Chondrocyte (in vitro differentiated cells): ENCODE results near the gene BICDL2. TPM values are rescaled to one million over a fixed set of nuclear protein-coding genes. Genes with fewer than 3 reads are reported as not detected.

Experiments
- DNase-seq: peaks from one replicate; pipeline ENCODE4 v3.0.0; 2021; ENCODE audit warnings: mixed read lengths, low spot score
- H3K27ac Mint-ChIP-seq: one replicate; pipeline ENCODE4 v1.8.0; 2021; ENCODE audit warnings: mild to moderate bottlenecking, moderate library complexity, mixed read lengths; ENCODE audit not compliant: unreplicated experiment
- H3K27me3 Mint-ChIP-seq: 2 replicates; pipeline ENCODE4 v1.8.0; 2021; ENCODE audit warnings: low read depth, mixed read lengths
- H3K36me3 Mint-ChIP-seq: 2 replicates; pipeline ENCODE4 v1.8.0; 2021; ENCODE audit warnings: low read depth, mixed read lengths
- H3K4me1 Mint-ChIP-seq: 2 replicates; pipeline ENCODE4 v1.8.0; 2021; ENCODE audit warnings: low read depth, mild to moderate bottlenecking, mixed read lengths
- H3K4me3 Mint-ChIP-seq: one replicate; pipeline ENCODE4 v1.8.0; 2021; ENCODE audit warnings: mild to moderate bottlenecking, moderate library complexity, mixed read lengths; ENCODE audit not compliant: unreplicated experiment
- H3K9me3 Mint-ChIP-seq: 2 replicates; pipeline ENCODE4 v1.8.0; 2021; ENCODE audit warnings: low read depth, mixed read lengths
- CTCF ChIP-seq: fragments of 200-600 bp; sonication (generic); IDR thresholded peaks from 2 replicates; pipeline ENCODE4 v1.5.0; 2021; ENCODE audit warnings: antibody characterized with exemption, mild to moderate bottlenecking, moderate library complexity
- total RNA-seq: library from RNA; stranded (reverse); gene quantifications from 3 replicates; pipeline ENCODE4 v1.2.1, GENCODE V29; 2021

BICDL2 gene
- total RNA-seq, 1 donor from 2014 or later = not detected

DNA sequence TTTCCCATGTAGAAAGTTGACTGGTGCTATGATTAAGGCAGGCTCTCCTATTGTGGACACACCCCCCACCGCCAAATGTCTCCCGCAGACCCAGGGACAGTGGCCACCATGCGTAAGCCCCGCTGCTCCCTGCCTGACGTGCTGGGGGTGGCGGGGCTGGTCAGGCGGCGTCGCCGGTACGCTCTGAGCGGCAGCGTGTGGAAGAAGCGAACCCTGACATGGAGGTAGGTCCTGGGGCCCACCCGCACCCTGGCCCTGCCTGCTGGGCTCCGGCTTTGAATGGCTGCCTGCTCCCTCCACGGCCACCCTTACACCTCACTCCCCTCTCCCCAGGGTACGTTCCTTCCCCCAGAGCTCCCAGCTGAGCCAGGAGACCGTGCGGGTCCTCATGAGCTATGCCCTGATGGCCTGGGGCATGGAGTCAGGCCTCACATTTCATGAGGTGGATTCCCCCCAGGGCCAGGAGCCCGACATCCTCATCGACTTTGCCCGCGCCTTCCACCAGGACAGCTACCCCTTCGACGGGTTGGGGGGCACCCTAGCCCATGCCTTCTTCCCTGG lies 13.3 kb upstream of the BICDL2 start:
- peaks cover 31% of the 10 kb centered on the region for H3K27me3 Mint-ChIP-seq
- H3K9me3 Mint-ChIP-seq = no peaks in the 10 kb centered on the region
- H3K4me1 Mint-ChIP-seq = peaks cover 7% of the 10 kb centered on the region
- TF ChIP-seq CTCF = no peak
- DNase-seq = no peak
- H3K27ac Mint-ChIP-seq = no peak overlapping the region
- peaks cover 10% of the 10 kb centered on the region for H3K36me3 Mint-ChIP-seq
- no peak overlapping the region for H3K4me3 Mint-ChIP-seq

GRCh38 chr16:3047387-3047720 lies 10.6 kb upstream of the BICDL2 start:
- Mint-ChIP-seq H3K36me3 (peaks cover 1% of the 10 kb centered on the region), H3K4me3 (no peak overlapping the region), H3K9me3 (no peaks in the 10 kb centered on the region), H3K27ac (no peak overlapping the region), H3K27me3 (peaks cover 36% of the 10 kb centered on the region), H3K4me1 (peaks cover 7% of the 10 kb centered on the region)
- DNase-seq = no peak
- no peak for TF ChIP-seq CTCF

DNA sequence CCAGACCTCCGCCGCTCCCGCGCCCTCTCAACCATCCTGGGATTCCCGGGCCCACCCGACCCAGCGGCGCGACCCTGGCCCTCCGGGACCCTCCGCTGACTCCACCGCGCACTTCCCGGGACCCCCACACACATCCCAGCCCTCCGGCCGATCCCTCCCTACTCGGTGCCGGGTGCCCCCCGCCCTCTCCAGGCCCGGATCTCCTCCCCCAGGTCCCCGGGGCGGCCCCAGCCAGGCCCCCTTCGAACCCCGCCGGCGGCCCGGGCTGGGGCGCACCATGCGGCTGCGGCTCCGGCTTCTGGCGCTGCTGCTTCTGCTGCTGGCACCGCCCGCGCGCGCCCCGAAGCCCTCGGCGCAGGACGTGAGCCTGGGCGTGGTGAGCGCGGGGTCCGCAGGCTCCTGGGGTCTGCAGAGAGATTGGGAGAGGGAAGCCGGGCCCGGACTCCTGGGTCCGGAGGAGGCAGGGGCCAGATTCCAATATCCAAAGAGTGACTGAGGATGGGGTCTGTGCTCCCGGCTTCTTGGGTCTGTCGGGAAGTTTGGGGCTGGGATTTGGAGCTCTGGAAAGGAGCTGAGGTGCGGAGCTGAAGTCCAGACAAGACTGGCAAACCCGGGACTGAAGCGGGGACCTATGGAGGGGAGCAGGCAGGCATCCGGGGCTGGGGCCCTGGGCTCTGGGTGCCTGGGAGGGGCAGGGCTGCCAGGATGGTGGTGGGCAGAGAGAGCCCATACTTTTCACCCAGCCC lies 10.1 kb upstream of the BICDL2 start:
- Mint-ChIP-seq H3K27me3 (peaks cover 32% of the 10 kb centered on the region), H3K36me3 (peaks cover 1% of the 10 kb centered on the region), H3K27ac (no peak overlapping the region), H3K4me3 (no peak overlapping the region), H3K4me1 (peaks cover 7% of the 10 kb centered on the region), H3K9me3 (no peaks in the 10 kb centered on the region)
- DNase-seq = no peak
- TF ChIP-seq CTCF = no peak

DNA sequence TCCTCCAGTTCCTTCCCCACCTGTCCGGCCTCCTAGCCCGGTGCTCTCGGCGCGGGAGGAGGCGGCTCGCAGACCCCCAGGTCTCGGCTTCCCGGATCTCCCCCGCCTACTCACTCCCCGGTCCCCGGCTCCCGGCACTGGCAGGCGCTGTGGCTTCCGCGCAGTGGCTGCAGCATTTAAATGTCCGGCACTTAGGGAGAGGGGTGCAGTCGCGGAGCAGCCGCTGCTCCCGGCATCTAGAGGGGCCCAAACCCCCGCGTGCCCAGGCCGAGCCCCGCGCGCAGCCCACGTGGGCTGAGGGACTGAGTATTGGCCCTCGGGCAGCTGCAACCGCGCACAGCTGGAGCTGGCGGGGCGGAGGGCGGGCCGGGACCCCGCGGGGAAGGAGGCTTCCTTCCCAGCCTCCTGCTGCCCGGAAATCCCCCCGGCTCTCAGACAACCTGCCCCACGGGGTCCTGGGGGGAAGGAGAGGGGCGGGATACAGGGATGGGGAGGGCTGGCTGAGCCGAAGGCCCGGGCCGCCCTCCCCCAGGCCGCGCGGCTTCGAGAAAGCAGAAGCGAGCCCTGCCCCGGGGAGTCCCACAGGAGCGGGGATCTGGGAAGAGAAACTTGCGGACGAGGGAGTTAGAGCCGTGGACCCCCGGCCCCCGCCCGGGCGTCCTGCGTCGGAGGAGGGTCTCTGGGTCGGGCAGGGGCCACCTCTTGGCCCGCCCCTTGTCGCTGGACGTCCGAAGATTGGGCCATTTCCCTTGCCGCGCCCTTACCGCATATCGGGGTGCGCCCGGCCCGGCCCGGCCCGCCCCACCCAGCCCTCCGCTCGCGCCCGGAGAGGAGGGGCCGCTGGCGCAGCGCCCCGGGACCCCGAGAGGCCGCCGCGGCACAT lies 9.3 kb upstream of the BICDL2 start, which contains the start of gene MMP25:
Gene MMP25, plus strand, starts transcription at position 804 of the 883 bp plus-strand sequence. CDS start 357 bp downstream, outside the sequence.
- H3K9me3 Mint-ChIP-seq = no peaks in the 10 kb centered on the region
- TF ChIP-seq CTCF = no peak
- H3K4me3 Mint-ChIP-seq = peak within 1 kb of the TSS; percentile 57
- H3K36me3 Mint-ChIP-seq = peaks cover 1% of the 10 kb centered on the region
- H3K27ac Mint-ChIP-seq = no peak within 1 kb of the TSS
- peaks cover 34% of the 10 kb centered on the region for H3K27me3 Mint-ChIP-seq
- H3K4me1 Mint-ChIP-seq = peaks cover 7% of the 10 kb centered on the region
- no peak for DNase-seq

- Mint-ChIP-seq H3K36me3 (peaks cover 1% of the 10 kb centered on the region), H3K4me1 (peaks cover 7% of the 10 kb centered on the region), H3K9me3 (no peaks in the 10 kb centered on the region), H3K27ac (no peak overlapping the region), H3K4me3 (peak overlapping the region; percentile 57), H3K27me3 (peaks cover 31% of the 10 kb centered on the region)
- no peak for DNase-seq
- no peak for TF ChIP-seq CTCF
Observed at GRCh38 chr16:3044708-3045107, 8.0 kb upstream of the BICDL2 start.
